Hypothalamus (tissue), 51 donors: ENCODE measurements around the gene DDB1.
"Not testable (repeated sequence)": the region's sequence is repeated elsewhere in the genome, so short reads cannot be mapped to it uniquely, and the experiment has no call there.

Experiments
- DNase-seq, 51 donors: peaks; one replicate each; lab custom pipeline; 2025; lab: John Stamatoyannopoulos, UW

DDB1 gene

DNA sequence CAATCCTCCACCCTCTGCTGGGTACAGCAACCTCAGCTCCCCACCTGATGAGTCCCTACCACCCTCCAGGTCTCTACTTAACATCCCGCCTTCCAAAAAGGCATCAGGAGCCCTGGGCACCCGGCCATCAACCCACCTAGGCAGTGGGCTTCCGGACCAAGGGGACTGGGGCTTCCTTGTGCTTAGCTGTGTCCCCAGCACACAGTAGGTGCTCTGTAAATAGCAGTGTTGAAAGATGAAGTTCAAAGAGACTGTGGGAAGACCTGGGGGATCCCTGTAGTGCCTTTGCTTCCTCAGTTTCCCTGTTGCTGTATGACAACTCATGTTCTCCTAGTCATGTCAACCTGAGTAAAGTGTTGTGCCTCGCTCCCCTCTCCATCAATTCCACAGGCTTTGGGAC lies 58.8 kb downstream of the DDB1 start:
- DNase-seq = no peak

DNA sequence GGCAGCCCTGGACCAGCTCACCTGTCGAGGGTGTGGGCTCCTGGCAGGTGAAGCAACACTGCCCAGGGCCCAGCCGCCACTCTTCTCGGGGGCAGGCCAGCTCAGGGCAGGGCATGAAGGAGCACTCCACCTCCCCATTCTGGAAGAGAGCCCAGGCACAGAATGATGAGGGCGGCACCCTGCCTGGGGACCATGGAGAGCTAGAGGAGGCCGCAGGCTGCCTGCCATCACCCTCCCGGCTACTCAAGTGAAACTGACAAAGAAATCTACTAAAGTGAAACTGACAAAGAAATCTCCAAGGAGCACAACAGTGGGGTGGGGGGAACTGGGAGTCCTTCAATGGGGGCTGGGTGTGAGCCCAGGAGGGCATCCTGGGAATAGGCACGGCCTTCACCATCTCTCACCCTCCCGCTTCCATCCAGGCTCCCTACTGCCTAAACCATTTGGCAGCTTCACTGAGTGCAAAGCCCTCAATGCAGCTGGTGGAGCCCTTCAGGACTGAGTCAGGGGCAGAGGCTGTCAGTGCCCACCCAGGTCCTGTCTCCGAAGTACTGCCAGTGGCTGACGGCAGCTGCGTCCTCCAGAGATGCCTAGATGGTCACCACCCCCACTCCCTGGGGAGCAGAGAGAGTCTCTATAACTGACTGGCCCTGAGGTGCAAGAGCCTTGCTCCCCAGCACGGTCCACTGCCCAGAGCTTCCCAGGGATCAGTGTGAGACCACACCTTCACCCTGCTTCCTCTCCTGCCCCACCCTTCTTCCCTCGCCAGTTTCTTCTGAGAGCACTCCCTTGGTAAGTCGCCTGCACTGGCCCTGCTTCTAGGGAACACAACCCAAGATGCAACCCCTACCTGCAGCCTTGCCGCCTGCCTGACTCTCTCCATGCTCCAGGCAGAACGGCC lies 59.5 kb downstream of the DDB1 start:
- DNase-seq = peak in 26 of 51 donors; percentile 10 to 69 (median 54)

DNA sequence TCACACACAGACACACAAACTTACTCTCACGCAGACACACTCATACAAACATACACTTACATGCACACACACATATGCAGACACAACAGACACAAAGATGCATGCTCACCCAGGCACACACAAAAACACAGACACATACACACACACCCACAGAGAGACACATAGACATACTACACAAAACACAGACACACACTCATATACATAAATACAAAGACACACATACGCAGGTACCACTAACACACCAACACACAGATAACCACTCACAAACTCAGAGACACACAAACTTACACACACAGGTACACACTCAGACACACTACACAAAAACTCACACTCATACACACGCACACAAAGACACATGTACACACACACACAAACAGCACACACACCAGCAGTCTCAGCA lies 60.2 kb downstream of the DDB1 start:
- no peak for DNase-seq

DNA sequence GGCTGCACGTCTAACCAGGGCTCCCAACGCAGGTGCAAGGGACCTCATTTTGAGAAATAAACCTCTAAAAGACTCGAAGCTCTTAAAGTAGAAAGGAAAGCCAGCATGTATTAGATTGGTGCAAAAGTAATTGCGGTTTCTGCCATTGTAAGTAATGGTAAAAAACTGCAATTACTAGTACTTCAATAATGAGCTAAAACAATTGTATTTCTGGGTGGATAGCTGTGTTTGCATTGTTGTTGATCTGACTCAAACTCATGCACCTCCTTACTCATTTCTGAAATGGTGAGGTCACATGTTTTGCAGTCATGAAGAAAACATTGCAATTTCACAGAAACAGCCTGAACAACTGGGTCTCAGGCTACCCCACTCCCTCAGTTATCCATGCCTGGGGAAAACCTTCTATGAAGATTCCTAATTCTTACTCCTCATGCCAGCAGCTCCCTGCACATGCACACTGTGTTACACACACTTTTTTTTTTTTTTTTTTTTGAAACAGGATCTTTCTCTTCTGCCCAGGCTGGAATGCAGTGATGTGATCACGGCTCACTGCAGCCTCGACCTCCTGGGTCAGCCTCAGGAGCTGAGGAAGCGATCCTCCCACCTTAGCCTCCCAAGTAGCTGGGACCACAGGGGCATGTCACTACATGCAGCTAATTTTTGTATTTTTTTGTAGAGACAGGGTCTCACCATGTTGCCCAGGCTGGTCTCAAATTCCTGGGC lies 62.4 kb downstream of the DDB1 start:
- DNase-seq = no peak

DNA sequence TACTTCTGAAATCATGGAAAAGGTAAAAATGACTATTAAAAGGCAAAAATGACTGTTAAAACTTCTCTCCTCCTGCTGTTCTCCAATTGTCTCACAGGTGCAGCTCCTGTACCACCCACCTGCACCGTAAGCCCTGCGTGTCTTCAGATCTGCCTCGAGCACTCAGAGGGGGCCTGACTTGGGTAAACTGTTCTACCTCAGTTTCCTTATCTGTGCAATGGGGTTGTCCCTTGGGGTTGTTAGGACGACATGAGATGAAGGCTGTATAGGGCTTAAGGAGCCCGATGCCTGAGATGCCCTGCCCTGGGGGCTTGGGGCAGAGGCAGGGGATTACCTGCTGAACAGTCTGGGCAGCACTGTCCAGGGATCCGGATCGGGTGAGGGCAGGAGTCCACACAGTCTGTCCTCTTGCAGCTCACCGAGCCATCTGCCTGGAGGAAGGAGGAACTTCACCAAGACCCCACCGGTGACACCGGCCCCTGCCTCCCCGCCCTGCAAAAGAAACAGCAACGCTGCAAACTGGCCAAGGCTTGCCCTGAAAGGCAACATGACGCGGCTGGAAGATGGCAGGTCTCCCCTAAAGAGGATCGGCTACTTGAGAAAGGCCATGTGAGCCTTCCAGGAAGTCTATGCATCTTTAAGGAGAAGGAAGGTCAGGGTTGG lies 64.2 kb downstream of the DDB1 start:
- DNase-seq = no peak

DNA sequence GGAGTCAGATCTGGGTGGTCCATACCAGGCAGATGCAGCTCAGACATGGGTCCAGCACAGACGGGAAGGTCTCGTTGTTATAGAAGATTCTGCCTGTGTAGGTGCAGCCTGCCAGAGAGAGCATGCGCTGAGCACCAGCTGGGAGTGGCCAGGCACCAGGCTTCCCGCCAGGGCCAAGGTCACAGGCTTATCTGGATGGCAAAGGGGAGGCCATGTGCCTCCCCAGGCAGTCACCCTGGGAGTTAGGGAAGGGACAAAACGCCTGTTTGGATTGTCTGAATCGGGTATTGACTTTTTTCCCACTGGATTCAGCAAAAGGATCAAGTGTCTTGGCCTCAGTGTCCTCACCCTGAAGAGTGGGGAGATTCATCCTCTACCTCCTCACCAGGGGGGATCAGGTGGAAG lies 65.5 kb downstream of the DDB1 start:
- DNase-seq = no peak

DNA sequence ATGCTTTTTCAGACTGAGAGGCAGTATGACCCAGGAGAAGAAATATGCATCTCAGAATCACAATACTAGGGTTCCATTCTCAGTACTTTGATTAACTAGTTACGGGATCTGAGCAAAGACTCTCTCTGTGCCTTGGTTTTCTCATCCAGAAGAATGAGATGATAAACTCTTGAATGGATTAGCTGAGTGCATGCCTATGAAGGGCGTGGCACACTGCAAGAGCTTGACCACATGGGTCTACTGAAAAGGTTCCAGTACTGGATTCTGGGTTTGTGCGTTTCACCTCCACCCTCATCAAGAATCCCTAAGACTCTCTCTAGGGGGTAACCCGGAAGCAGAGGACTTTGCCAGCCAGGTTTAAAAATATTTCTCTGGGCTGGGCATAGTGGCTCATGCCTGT lies 66.3 kb downstream of the DDB1 start:
- no peak for DNase-seq

DNA sequence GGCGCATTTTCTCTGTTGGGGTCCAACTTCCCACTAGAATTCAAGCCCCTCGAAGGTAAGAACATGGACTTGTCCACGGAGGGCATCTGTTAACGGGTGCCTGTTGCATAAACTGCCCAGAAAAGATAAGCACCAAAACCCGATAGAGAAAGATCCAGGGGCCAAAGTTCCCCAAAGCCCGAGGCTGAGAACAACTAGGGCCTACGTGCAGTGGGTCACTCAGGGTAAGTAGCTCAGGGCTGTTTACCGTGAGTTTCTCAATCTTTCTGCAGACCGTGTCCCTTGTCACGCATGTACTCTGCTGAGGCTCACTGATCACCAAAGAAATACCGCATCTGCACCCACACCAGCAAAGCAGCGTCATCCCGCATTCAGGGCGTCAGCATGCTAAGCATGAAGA lies 67.5 kb downstream of the DDB1 start:
- no peak for DNase-seq

DNA sequence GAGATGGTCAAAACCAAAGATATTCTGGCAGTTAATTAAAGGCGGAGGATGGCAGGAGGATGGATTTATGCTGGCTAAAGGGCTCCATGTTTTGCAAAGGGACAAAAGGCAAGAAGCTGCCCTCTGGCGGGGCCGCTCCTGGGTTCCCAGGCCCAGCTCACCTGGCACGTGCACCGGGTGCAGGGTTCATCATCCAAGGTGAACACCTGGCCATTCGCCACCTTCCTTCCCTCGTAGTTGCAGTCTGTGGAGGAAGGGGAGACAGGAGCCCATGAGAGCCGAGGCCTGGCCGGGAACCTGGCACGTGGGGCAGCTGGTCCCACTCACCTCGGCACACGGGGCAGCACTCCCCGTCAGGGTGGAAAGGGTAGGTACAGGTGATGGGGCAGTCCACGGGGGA lies 68.1 kb downstream of the DDB1 start:
- DNase-seq = no peak

DNA sequence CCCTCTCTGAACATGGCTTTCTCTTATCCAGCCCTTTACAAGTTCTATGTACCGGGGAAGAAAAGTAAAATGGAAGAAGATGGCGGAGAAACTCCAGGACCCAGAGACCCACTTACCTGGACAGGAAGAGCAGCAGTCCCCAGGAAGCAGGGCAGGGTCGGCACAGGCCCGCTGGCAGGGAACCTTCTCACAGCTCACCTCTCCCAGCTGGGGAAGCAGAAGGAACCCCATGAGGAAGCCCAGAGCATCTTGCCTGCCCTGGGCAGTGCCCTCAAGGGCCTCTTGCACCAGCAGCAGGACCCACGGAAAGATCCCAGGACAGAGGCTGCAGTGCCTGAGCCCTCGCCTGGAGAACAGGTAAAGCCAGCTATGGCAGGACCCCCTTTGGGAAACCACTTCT lies 68.5 kb downstream of the DDB1 start:
- DNase-seq = no peak

DNA sequence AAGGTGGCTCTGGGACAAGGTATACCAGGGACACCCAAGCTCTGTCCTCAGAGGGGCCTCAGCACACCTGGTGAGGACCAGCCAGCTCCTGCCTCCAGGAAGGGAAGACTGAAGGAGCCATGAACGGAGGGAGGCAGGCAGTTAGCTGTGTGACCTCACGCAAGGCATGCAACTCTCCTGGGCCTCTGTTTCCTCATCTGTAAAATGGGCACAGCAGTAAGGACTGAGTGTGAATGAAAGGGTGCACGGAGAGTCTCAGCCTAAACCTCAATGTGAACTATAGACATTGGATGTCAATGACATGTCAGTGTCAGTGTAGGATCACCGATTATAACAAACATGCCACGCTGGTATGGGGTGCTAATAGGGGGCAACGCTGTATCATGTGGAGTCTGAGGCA lies 73.5 kb downstream of the DDB1 start:
- no peak for DNase-seq

DNA sequence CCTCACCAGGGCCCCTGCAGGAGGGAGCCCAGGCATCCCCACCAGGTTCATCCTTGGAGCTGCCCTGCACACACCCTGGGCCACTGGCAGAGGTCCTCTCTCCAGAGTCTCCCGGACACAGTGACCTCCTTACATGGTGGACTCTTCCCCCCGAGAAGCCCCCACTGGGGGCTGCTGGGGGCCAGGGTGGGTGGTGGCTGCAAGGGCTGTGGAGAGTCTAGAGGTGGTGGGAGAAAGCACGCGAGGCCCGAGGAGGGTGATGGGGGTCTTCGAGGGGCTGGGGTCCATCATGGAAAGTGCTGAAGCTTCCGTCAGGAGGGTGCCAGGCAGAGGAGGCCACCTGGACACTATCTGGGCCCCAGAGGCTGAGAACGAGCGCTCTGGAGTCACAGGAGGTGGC lies 74.4 kb downstream of the DDB1 start:
- no peak for DNase-seq

DNA sequence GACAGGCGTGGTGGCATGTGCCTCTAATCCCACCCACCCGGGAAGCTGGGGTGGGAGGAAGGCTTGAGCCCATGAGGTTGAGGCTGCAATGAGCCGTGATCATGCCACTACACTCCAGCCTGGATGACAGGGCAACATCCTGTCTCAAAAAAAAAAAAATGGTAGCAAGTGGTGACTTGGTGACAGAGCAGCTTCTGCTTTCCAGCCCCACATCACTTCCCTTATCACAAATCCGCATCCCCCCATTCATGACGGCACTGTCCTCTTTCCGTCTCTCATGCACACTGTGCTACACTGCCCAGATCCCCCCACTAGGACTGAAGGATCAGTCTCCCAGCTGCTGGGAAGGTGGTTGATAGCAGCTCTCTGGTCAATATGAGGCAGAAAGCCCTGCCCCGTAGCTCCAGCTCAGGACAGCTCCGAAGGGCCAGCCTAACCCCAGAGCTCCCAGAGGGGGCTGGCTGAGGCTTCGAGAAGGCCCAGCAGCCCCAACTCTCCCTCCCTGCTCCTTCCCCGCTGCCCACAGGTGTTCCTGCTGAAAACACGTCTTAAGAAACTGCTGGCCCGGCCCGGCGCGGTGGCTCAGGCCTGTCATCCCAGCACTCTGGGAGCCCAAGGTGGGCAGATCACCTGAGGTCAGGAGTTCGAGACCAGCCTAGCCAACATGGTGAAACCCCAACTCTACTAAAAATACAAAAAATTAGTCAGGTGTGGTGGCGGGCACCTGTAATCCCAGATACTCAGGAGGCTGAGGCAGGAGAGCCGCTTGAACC lies 76.0 kb downstream of the DDB1 start:
- no peak for DNase-seq

DNA sequence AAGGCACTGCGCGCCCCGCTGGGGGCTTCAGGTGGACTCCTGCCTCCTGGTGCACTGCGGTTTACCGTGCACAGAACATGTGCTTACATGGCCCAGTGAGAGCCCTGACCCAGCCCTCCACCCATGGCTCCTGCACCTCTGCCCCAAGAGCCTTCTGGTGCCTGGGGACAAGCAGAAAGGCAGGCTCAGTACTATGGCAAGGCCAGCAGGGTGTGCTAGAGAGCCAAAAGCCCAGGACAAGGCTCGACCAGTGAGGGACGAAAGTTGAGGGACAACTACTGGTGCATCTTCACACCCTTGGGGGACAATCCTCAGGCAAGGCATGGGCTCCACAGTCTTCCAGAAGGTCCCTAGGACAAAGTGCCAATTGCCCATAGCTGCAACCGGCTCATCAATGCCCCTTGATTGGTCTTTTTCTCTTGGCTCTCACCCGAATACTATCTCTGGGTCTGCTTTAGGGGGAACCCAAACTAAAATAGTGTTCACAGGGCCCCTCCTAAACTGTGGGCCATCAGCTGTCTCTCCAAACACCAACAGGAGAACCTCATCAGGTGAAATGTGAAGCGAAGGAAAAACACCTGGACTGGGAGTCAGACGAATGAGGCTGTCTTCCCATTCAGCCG lies 78.4 kb downstream of the DDB1 start:
- peak in 37 of 51 donors; percentile 2 to 69 (median 23) for DNase-seq

DNA sequence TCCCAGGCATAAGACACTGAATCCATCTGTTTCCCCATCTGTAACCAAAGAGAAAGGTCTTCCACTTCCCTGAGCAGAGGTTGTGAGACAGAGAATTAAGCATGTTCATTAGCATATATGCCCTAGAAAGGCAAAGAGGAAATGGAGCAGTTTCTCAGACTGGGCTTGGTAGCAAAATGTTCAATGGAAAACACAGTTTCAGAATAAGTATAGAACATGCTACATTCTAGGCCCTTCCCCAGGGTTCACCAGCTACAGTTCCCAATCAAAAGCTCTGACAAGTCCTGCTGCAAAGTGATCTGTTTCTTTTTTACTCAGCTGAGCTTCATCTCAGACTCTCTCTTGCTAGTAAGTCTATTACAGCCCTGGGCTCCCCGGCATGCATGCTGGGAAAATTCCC lies 80.6 kb downstream of the DDB1 start:
- not testable (repeated sequence) for DNase-seq

DNA sequence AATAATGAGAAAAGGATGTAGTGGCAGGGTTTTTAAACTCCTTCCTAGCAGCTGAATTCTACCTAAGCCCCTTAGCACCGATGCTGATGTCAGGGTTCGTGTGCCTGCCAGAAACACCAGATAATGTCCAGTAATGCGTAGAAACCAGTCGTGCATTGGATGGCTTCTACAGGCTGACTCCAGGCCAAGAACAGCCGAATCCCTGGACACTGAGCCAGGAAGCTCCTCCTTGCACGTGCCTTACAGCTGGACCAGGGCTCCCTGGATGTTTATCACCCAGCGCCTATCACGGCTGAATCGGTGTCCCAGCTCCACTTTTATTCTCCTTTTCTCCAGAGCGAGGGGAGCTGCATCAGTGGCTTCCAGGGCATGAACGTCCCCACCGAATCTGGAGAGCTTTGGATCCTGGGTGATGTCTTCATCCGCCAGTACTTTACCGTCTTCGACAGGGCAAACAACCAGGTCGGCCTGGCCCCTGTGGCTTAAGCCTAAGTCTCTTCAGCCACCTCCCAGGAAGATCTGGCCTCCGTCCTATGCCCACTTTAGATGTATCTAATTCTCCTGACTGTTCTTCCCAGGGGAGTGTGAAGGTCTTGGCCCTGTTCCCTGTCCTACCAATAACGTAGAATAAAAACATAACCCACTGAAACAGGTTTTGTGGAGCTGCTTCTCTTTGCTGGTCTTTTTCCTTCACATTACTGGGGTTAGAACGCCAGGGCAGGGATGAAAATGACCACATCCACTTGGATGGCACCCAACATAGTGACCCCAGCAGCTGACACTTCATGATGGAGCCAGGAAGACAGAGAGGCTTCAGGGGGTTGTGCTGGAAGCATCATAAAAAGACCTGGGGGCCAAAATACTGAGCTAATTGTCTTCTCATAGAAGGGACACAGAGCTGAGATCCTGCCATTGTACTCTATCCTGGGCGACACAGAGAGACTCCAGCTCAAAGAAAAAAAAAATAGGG lies 81.8 kb downstream of the DDB1 start:
- DNase-seq = not testable (repeated sequence)
